ENCODE measurements around the gene HBS1L. TPM values are rescaled to one million over a fixed set of nuclear protein-coding genes. Genes with fewer than 3 reads are reported as not detected.

The HBS1L gene
- total RNA-seq, 1 donor, result 177 TPM

GRCh38 chr6:135036731-135037420 is 17.7 kb downstream of the HBS1L start:
- no peaks in the 10 kb centered on the region for H3K27me3 ChIP-seq (ENCODE audit: insufficient read depth, low read length)
- H3K4me1 ChIP-seq (ENCODE audit: insufficient read depth, low read length), result no peaks in the 10 kb centered on the region
- H3K4me3 ChIP-seq (ENCODE audit: low read length), result no peak overlapping the region
- no peaks in the 10 kb centered on the region for H3K9me3 ChIP-seq (ENCODE audit: low read depth, low read length)

- Histone ChIP-seq H3K27me3 (ENCODE audit: insufficient read depth, low read length) (no peaks in the 10 kb centered on the region), H3K4me1 (ENCODE audit: insufficient read depth, low read length) (no peaks in the 10 kb centered on the region), H3K4me3 (ENCODE audit: low read length) (no peak overlapping the region), H3K9me3 (ENCODE audit: low read depth, low read length) (no peaks in the 10 kb centered on the region)
These were observed 21.4 kb downstream of the HBS1L start for GRCh38 chr6:135033238-135033637.

GRCh38 chr6:135030532-135031178 is 24.0 kb downstream of the HBS1L start:
- Histone ChIP-seq H3K4me1 (ENCODE audit: insufficient read depth, low read length) (no peaks in the 10 kb centered on the region), H3K27me3 (ENCODE audit: insufficient read depth, low read length) (no peaks in the 10 kb centered on the region), H3K4me3 (ENCODE audit: low read length) (no peak overlapping the region), H3K9me3 (ENCODE audit: low read depth, low read length) (no peaks in the 10 kb centered on the region)

DNA sequence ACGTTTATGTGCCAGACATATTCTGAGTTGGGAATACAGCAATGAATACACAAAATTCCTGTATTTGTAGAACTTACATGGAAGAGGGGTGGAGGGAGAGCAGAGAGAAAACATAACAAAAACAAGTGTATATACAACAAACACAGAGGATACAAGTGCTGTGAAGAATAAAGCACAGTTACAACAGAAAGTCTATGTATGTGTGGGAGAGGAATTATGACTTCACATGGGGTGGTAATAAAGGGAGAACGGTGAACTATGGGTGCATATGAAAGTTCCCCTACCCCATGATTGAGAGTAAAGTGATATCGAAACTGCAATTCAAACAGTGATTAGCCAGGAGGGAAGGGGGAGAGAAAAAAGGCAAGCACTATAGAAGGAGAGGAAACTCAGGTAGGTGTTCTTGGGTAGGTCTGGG is 24.6 kb downstream of the HBS1L start:
- H3K9me3 ChIP-seq (ENCODE audit: low read depth, low read length), result no peaks in the 10 kb centered on the region
- H3K4me3 ChIP-seq (ENCODE audit: low read length), result no peak overlapping the region
- H3K27me3 ChIP-seq (ENCODE audit: insufficient read depth, low read length), result no peaks in the 10 kb centered on the region
- no peaks in the 10 kb centered on the region for H3K4me1 ChIP-seq (ENCODE audit: insufficient read depth, low read length)

DNA sequence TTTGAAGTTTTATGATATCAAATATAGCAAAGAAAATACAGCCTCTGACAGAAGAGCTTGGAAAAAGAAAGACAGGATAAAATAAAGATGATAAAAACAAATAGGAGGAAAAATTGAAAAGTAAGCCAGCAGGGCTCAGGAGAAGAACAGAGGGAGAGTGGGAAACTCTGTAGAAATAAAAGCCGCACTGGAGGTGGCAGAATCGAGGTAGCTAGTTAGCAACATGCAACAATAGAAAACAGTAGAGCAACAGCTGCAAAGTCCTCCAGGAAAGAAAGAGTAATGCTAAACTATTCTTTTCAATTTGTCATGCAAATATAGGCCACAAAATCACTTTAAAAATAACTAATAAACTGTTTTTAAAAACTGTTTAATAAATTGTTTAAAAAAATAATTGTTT is 28.8 kb downstream of the HBS1L start:
- H3K27me3 ChIP-seq (ENCODE audit: insufficient read depth, low read length), result no peaks in the 10 kb centered on the region
- no peaks in the 10 kb centered on the region for H3K4me1 ChIP-seq (ENCODE audit: insufficient read depth, low read length)
- H3K4me3 ChIP-seq (ENCODE audit: low read length), result no peak overlapping the region
- no peaks in the 10 kb centered on the region for H3K9me3 ChIP-seq (ENCODE audit: low read depth, low read length)

DNA sequence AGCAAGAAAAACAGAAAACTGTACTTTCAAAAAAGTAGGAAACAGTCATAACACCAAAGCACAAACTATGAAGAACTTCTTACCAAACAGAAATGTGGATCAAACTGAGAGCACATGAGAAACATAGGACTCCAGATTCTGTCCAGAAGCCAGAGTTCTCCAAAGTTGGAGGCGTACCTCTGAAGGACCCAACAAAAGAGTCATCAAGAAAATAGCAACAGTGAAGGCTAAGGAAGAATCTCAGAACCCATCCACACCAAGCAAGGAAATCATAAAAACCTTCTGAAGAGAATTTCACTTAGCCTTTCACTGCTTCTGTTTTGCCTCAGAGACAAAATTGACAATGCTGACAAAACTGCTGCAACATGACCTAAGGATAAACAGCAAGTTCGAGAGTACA is 29.4 kb downstream of the HBS1L start:
- no peak overlapping the region for H3K4me3 ChIP-seq (ENCODE audit: low read length)
- no peaks in the 10 kb centered on the region for H3K9me3 ChIP-seq (ENCODE audit: low read depth, low read length)
- H3K4me1 ChIP-seq (ENCODE audit: insufficient read depth, low read length), result no peaks in the 10 kb centered on the region
- no peaks in the 10 kb centered on the region for H3K27me3 ChIP-seq (ENCODE audit: insufficient read depth, low read length)

DNA sequence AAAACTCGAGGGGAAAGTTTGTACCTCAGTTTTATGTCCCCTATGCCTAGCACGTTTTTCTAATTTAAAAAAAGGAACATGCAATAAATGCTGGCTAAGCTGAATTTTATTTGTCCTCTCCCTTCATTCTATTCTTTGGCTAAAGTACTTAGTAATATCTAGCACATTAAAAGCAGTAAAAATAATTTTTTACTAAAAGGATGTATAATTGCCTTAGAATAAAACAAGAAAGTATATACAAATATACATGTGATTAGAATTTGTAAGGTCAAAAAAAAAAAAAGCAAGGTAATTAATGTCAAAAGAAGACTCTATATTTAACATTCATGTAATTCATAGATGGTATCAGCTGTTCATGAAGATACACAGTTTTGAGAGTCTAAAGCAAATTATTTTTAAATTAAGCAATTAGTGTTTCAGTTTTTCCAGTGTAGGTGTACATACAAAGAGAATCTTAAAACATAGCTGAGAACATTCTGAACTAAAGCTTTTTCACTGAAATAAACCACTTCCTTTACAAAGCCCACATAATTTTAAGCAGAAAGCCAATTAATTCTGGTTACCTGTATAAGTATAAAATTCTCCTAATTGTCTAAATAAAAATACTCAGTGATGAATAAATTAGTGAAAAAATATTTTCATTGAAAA is 32.4 kb downstream of the HBS1L start:
- Histone ChIP-seq H3K4me1 (ENCODE audit: insufficient read depth, low read length) (peaks cover 6% of the 10 kb centered on the region), H3K4me3 (ENCODE audit: low read length) (no peak overlapping the region)

GRCh38 chr6:135021310-135022049 is 33.1 kb downstream of the HBS1L start:
- H3K9me3 ChIP-seq (ENCODE audit: low read depth, low read length), result no peaks in the 10 kb centered on the region
- no peaks in the 10 kb centered on the region for H3K27me3 ChIP-seq (ENCODE audit: insufficient read depth, low read length)
- peaks cover 6% of the 10 kb centered on the region for H3K4me1 ChIP-seq (ENCODE audit: insufficient read depth, low read length)
- H3K4me3 ChIP-seq (ENCODE audit: low read length), result no peak overlapping the region

More for the DNA sequence above, 32.4 kb downstream of the HBS1L start:
- H3K27me3 ChIP-seq (ENCODE audit: insufficient read depth, low read length), result no peaks in the 10 kb centered on the region
- no peaks in the 10 kb centered on the region for H3K9me3 ChIP-seq (ENCODE audit: low read depth, low read length)

DNA sequence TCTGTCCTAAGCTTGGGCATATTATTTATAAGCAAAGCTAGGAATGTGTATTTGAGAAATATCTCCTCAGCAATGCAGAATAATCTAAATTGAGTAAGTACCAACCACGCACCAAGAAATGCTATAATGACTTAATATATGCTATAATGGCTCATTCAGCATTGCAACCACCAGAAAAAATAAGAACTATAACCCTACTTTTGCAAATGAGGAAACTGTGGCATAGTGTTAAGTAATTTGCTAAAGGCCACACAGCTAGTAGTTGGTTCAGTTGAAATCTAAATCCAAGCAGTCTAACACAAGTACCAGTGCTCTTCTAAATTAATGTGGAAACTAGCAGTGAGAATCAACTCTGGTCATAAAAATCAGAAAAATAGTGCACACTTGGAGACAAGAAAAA is 35.7 kb downstream of the HBS1L start:
- no peaks in the 10 kb centered on the region for H3K9me3 ChIP-seq (ENCODE audit: low read depth, low read length)
- peaks cover 14% of the 10 kb centered on the region for H3K4me1 ChIP-seq (ENCODE audit: insufficient read depth, low read length)
- H3K27me3 ChIP-seq (ENCODE audit: insufficient read depth, low read length), result no peaks in the 10 kb centered on the region
- H3K4me3 ChIP-seq (ENCODE audit: low read length), result no peak overlapping the region

DNA sequence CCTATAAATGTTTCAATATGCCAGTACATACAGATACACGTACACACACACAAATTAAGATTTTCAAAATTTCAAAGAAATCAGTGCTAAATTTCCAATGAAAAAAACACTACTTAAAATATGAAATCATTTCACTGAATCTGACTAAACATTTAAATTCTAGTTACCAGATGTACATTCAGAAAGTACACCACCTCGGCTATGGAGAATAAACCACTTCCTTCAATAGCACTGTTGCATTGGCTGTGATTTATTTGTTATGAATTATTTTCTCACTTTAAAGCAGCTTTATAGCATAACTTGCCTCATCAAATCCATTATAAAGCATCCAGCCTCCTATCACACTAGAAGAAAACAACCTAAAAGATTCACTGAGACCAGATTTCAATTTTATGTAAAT is 36.6 kb downstream of the HBS1L start:
- Histone ChIP-seq H3K4me1 (ENCODE audit: insufficient read depth, low read length) (peaks cover 14% of the 10 kb centered on the region), H3K4me3 (ENCODE audit: low read length) (no peak overlapping the region), H3K27me3 (ENCODE audit: insufficient read depth, low read length) (no peaks in the 10 kb centered on the region), H3K9me3 (ENCODE audit: low read depth, low read length) (no peaks in the 10 kb centered on the region)

DNA sequence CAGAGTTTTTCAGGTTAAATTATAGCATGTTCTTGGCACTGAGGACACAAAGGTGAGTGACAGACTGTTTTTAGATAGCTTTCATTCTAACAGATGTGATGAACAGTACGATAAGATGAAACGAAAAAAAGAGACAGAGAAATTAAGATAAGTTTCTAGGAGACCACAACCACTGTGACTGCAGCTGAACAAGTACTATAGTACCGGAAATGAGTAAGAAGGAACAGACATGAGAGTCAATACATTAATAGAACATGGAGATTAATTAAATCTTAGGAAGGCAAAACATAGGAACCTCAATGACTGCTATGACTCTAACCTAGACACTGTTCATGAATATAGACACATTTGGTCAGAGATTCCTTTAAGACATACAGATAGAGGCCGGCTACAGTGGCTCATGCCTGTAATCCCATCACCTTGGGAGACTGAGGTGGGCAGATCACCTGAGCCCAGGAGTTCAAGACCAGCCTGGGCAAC is 40.2 kb downstream of the HBS1L start:
- H3K27me3 ChIP-seq (ENCODE audit: insufficient read depth, low read length), result no peaks in the 10 kb centered on the region
- no peaks in the 10 kb centered on the region for H3K9me3 ChIP-seq (ENCODE audit: low read depth, low read length)
- H3K4me3 ChIP-seq (ENCODE audit: low read length), result no peak overlapping the region
- H3K4me1 ChIP-seq (ENCODE audit: insufficient read depth, low read length), result peaks cover 14% of the 10 kb centered on the region

GRCh38 chr6:135013211-135013610 is 41.4 kb downstream of the HBS1L start:
- Histone ChIP-seq H3K9me3 (ENCODE audit: low read depth, low read length) (no peaks in the 10 kb centered on the region), H3K4me3 (ENCODE audit: low read length) (no peak overlapping the region), H3K4me1 (ENCODE audit: insufficient read depth, low read length) (peaks cover 8% of the 10 kb centered on the region), H3K27me3 (ENCODE audit: insufficient read depth, low read length) (no peaks in the 10 kb centered on the region)

- Histone ChIP-seq H3K4me1 (ENCODE audit: insufficient read depth, low read length) (peaks cover 8% of the 10 kb centered on the region), H3K4me3 (ENCODE audit: low read length) (no peak overlapping the region), H3K9me3 (ENCODE audit: low read depth, low read length) (no peaks in the 10 kb centered on the region), H3K27me3 (ENCODE audit: insufficient read depth, low read length) (no peaks in the 10 kb centered on the region)
These were observed 41.9 kb downstream of the HBS1L start for GRCh38 chr6:135012764-135013163.

DNA sequence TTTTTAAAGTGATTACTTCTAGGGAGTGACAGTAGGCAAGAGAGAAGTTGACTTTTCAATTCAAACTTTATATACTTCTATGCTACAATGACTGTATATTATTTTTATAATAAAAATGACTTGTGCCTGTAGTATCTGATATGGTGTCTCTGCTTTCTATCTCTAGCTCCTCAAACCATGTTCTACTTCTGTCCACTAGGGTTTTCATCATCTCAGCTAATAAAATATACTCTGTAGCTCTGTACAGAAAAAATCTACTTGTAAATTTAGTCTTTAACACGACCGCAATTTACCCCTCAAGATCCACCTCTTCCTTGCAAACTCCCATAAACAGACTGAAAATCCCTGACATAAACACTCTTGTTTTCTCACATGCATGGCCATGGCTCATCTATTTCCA is 42.3 kb downstream of the HBS1L start:
- peaks cover 8% of the 10 kb centered on the region for H3K4me1 ChIP-seq (ENCODE audit: insufficient read depth, low read length)
- no peaks in the 10 kb centered on the region for H3K9me3 ChIP-seq (ENCODE audit: low read depth, low read length)
- no peak overlapping the region for H3K4me3 ChIP-seq (ENCODE audit: low read length)
- H3K27me3 ChIP-seq (ENCODE audit: insufficient read depth, low read length), result no peaks in the 10 kb centered on the region

- no peaks in the 10 kb centered on the region for H3K27me3 ChIP-seq (ENCODE audit: insufficient read depth, low read length)
- H3K4me3 ChIP-seq (ENCODE audit: low read length), result no peak overlapping the region
- no peaks in the 10 kb centered on the region for H3K4me1 ChIP-seq (ENCODE audit: insufficient read depth, low read length)
- no peaks in the 10 kb centered on the region for H3K9me3 ChIP-seq (ENCODE audit: low read depth, low read length)
These were observed 45.7 kb downstream of the HBS1L start for GRCh38 chr6:135008941-135009290.

All from mononuclear cell (primary cell).